GM12891 (cell line): Measurements from ENCODE around the gene SLCO3A1.

Source experiments
- PAX5 ChIP-seq: IDR thresholded peaks from 2 replicates; pipeline ENCODE4 v1.6.1; 2011; ENCODE audit warnings: low read length, moderate library complexity, mild to moderate bottlenecking; ENCODE audit not compliant: insufficient read depth, severe bottlenecking
- POLR2A ChIP-seq: IDR thresholded peaks from 2 replicates; pipeline ENCODE4 v1.6.1; 2011; ENCODE audit warnings: low read depth, low read length, control low read depth
- POLR2AphosphoS5 ChIP-seq: IDR thresholded peaks from 2 replicates; pipeline ENCODE4 v1.6.1; 2011; ENCODE audit warnings: low read depth, low read length, control low read depth
- POU2F2 ChIP-seq: IDR thresholded peaks from 2 replicates; pipeline ENCODE4 v1.6.1; 2011; ENCODE audit warnings: low read depth, mild to moderate bottlenecking, control low read depth, low read length, moderate library complexity
- SPI1 ChIP-seq: IDR thresholded peaks from 2 replicates; pipeline ENCODE4 v1.6.1; 2011; ENCODE audit warnings: low read depth, low read length, control low read depth
- TAF1 ChIP-seq: IDR thresholded peaks from 2 replicates; pipeline ENCODE4 v1.6.1; 2011; ENCODE audit warnings: low read depth, low read length, control low read depth

DNA sequence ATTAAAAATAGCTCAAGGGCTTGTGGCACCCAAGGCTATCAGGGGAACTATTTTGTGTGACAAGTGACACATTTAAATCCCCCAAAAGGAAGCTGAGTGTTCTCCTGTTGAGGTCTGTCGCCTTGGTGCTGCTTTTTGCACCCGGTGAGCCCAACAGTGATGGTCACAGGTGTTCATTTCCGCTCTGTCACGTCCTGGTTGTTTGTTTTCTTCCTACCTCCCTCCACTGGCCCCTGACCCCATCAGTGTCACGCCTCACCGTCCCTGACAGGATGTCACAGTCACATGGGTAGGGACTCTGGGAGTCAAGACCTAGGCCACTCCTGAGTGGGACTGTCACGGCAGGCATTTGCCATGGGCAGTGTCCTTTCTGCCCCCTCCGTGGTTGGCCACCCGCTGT, 11.2 kb downstream of the SLCO3A1 start:
- no peak for TF ChIP-seq TAF1
- TF ChIP-seq POLR2A = no peak
- TF ChIP-seq SPI1 = no peak
- TF ChIP-seq POLR2AphosphoS5 = no peak
- TF ChIP-seq PAX5 = no peak
- no peak for TF ChIP-seq POU2F2
